SK-N-SH treated with all-trans-retinoic acid at 6 μM for 48 hours (cell line): ENCODE data around the gene RAC3.

Experiments
- ATAC-seq: fragments of 200-7000 bp; cut with Tn5 transposase; 3 replicates; pipeline ENCODE4 v1.9.1; 2020; ENCODE audit warnings: mild to moderate bottlenecking, moderate library complexity
- BACH2 ChIP-seq: fragments of 250-450 bp; sonication (Bioruptor Pico); IDR thresholded peaks from 2 replicates; pipeline ENCODE4 v1.9.0; 2021; ENCODE audit warnings: mild to moderate bottlenecking, borderline replicate concordance
- CSDC2 ChIP-seq: fragments of 250-450 bp; sonication (Bioruptor Pico); IDR thresholded peaks from 2 replicates; pipeline ENCODE4 v1.5.0; 2020; ENCODE audit warnings: mild to moderate bottlenecking, moderate library complexity
- ESRRG ChIP-seq: fragments of 250-450 bp; sonication (Bioruptor Pico); IDR thresholded peaks from 2 replicates; pipeline ENCODE4 v1.6.1; 2021; ENCODE audit warnings: mild to moderate bottlenecking
- GLIS3 ChIP-seq: fragments of 250-450 bp; sonication (Bioruptor Pico); IDR thresholded peaks from 2 replicates; pipeline ENCODE4 v1.5.0; 2020; ENCODE audit warnings: mild to moderate bottlenecking, moderate library complexity
- ISL1 ChIP-seq: fragments of 250-450 bp; sonication (Bioruptor Pico); IDR thresholded peaks from 2 replicates; pipeline ENCODE4 v2.1.2; 2022; ENCODE audit warnings: mild to moderate bottlenecking, moderate library complexity
- OSR1 ChIP-seq: fragments of 250-450 bp; sonication (Bioruptor Pico); IDR thresholded peaks from 2 replicates; pipeline ENCODE4 v1.8.0; 2022; ENCODE audit warnings: moderate library complexity, mild to moderate bottlenecking, inconsistent platforms
- PPARA ChIP-seq: fragments of 250-450 bp; sonication (Bioruptor Pico); IDR thresholded peaks from 2 replicates; pipeline ENCODE4 v1.5.0; 2020; ENCODE audit warnings: mild to moderate bottlenecking, borderline replicate concordance
- RARB ChIP-seq: fragments of 250-450 bp; sonication (Bioruptor Pico); IDR thresholded peaks from 2 replicates; pipeline ENCODE4 v1.8.0; 2021; ENCODE audit warnings: mild to moderate bottlenecking, moderate library complexity
- SNAI2 ChIP-seq: fragments of 250-450 bp; sonication (Bioruptor Pico); IDR thresholded peaks from 2 replicates; pipeline ENCODE4 v1.5.0; 2020; ENCODE audit warnings: mild to moderate bottlenecking, moderate library complexity
- TOX ChIP-seq: fragments of 250-450 bp; sonication (Bioruptor Pico); IDR thresholded peaks from 2 replicates; pipeline ENCODE4 v1.8.0; 2021; ENCODE audit warnings: mild to moderate bottlenecking, moderate library complexity, borderline replicate concordance
- ZC3H10 ChIP-seq: fragments of 250-450 bp; sonication (Bioruptor Pico); IDR thresholded peaks from 2 replicates; pipeline ENCODE4 v1.5.1; 2021; ENCODE audit warnings: mild to moderate bottlenecking, moderate library complexity
- ZFP3 ChIP-seq: fragments of 250-450 bp; sonication (Bioruptor Pico); IDR thresholded peaks from 2 replicates; pipeline ENCODE4 v1.5.0; 2020; ENCODE audit warnings: mild to moderate bottlenecking, moderate library complexity
- ZFP30 ChIP-seq: fragments of 450-650 bp; formaldehyde crosslinking; IDR thresholded peaks from 2 replicates; pipeline ENCODE4 v1.5.0; 2022; ENCODE audit warnings: mild to moderate bottlenecking, moderate library complexity
- ZNF565 ChIP-seq: fragments of 450-650 bp; formaldehyde crosslinking; conservative IDR thresholded peaks from 2 replicates; pipeline ENCODE4 v1.5.0; 2020; ENCODE audit warnings: low read depth, mild to moderate bottlenecking, moderate library complexity
- ZNF8 ChIP-seq: fragments of 450-650 bp; formaldehyde crosslinking; IDR thresholded peaks from 2 replicates; pipeline ENCODE4 v1.5.0; 2020; ENCODE audit warnings: mild to moderate bottlenecking, moderate library complexity
- TF ChIP-seq, protein P1 (sequence below): fragments of 250-450 bp; sonication (Bioruptor Pico); IDR thresholded peaks from 2 replicates; pipeline ENCODE4 v1.5.1; 2020; ENCODE audit warnings: low read depth, mild to moderate bottlenecking, moderate library complexity
- TF ChIP-seq, protein P2 (sequence below): fragments of 250-450 bp; sonication (Bioruptor Pico); IDR thresholded peaks from 2 replicates; pipeline ENCODE4 v1.8.0; 2021; ENCODE audit warnings: low read depth, mild to moderate bottlenecking, moderate library complexity, borderline replicate concordance
- TF ChIP-seq, protein P3 (sequence below): fragments of 250-450 bp; sonication (Bioruptor Pico); IDR thresholded peaks from 2 replicates; pipeline ENCODE4 v1.5.0; 2020; ENCODE audit warnings: mild to moderate bottlenecking, moderate library complexity

The RAC3 gene

GRCh38 chr17:82018989-82019689 is 12.3 kb upstream of the RAC3 start:
- ATAC-seq, result no peak
- TF ChIP-seq, protein P1, sequence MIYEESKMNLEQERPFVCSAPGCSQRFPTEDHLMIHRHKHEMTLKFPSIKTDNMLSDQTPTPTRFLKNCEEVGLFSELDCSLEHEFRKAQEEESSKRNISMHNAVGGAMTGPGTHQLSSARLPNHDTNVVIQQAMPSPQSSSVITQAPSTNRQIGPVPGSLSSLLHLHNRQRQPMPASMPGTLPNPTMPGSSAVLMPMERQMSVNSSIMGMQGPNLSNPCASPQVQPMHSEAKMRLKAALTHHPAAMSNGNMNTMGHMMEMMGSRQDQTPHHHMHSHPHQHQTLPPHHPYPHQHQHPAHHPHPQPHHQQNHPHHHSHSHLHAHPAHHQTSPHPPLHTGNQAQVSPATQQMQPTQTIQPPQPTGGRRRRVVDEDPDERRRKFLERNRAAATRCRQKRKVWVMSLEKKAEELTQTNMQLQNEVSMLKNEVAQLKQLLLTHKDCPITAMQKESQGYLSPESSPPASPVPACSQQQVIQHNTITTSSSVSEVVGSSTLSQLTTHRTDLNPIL (CRISPR knock-in tag), result no peak
- TF ChIP-seq ZFP3 (CRISPR knock-in tag), result no peak
- TF ChIP-seq, protein P2, sequence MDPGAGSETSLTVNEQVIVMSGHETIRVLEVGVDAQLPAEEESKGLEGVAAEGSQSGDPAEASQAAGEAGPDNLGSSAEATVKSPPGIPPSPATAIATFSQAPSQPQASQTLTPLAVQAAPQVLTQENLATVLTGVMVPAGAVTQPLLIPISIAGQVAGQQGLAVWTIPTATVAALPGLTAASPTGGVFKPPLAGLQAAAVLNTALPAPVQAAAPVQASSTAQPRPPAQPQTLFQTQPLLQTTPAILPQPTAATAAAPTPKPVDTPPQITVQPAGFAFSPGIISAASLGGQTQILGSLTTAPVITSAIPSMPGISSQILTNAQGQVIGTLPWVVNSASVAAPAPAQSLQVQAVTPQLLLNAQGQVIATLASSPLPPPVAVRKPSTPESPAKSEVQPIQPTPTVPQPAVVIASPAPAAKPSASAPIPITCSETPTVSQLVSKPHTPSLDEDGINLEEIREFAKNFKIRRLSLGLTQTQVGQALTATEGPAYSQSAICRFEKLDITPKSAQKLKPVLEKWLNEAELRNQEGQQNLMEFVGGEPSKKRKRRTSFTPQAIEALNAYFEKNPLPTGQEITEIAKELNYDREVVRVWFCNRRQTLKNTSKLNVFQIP (CRISPR knock-in tag), result no peak
- no peak for TF ChIP-seq SNAI2 (CRISPR knock-in tag)
- TF ChIP-seq OSR1 (CRISPR knock-in tag), result no peak
- TF ChIP-seq PPARA (CRISPR knock-in tag), result no peak
- no peak for TF ChIP-seq RARB (CRISPR knock-in tag)
- no peak for TF ChIP-seq ZFP30 (CRISPR knock-in tag)
- TF ChIP-seq ZNF8, result no peak
- no peak for TF ChIP-seq CSDC2 (CRISPR knock-in tag)

DNA sequence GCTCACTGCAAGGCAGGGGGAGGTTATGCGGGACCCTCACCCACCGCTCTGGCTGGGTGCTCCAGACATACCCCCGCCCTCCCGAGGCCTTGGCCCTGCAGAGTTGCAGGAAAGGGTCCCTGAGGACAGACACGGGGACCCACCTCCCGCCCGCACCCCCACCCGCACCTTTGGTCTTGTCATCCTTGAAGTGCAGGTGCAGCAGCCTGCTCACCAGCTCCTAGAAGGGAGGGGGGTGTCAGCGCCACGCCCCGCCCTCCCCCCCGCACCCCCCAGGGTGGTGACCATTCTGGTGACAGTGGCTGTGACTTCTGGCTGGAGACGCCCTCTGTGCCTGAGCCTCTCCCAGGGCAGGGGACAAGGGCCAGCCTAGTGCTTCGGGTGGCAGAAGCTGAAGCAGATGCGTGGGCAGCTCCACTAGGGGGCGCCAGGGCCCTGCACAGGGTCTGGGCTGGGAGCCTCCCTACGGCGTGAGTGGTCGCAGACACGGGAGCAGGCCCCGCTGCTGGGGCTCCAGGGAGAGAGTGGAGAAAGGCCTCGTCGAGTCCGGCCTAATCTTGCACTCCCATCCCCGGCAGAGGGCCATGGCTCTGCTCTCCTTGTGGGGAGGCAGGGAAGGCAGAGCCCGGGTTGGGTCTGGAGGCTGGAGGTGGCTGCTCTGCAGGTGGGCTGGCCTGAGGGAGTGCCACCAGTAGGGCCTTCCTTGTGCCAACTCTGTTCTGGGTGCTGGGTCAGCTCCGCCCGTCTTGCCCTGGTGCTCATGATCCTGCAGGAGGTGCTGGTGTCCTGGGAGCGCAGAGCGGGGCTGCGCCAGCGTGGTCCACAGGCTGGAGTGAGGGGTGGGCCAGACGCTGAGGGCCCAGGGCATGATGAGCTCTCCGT is 11.5 kb upstream of the RAC3 start:
- TF ChIP-seq OSR1 (CRISPR knock-in tag) (no peak), ZNF565 (CRISPR knock-in tag) (no peak), RARB (CRISPR knock-in tag) (no peak), ZFP30 (CRISPR knock-in tag) (no peak), ZFP3 (CRISPR knock-in tag) (no peak), ISL1 (no peak), ZNF8 (no peak), ZC3H10 (CRISPR knock-in tag) (no peak), BACH2 (CRISPR knock-in tag) (no peak)
- TF ChIP-seq, protein P1 (CRISPR knock-in tag), result no peak
- ATAC-seq, result peak; percentile 4; the same call in 1 of the 3 replicates

GRCh38 chr17:82020572-82021106 is 10.8 kb upstream of the RAC3 start:
- TF ChIP-seq SNAI2 (CRISPR knock-in tag) (no peak), ESRRG (CRISPR knock-in tag) (no peak), ZNF565 (CRISPR knock-in tag) (no peak), PPARA (CRISPR knock-in tag) (no peak), ISL1 (no peak), ZNF8 (no peak), ZC3H10 (CRISPR knock-in tag) (no peak), RARB (CRISPR knock-in tag) (no peak), BACH2 (CRISPR knock-in tag) (no peak), GLIS3 (CRISPR knock-in tag) (no peak), TOX (CRISPR knock-in tag) (no peak)
- TF ChIP-seq, protein P2 (CRISPR knock-in tag), result no peak
- TF ChIP-seq, protein P3, sequence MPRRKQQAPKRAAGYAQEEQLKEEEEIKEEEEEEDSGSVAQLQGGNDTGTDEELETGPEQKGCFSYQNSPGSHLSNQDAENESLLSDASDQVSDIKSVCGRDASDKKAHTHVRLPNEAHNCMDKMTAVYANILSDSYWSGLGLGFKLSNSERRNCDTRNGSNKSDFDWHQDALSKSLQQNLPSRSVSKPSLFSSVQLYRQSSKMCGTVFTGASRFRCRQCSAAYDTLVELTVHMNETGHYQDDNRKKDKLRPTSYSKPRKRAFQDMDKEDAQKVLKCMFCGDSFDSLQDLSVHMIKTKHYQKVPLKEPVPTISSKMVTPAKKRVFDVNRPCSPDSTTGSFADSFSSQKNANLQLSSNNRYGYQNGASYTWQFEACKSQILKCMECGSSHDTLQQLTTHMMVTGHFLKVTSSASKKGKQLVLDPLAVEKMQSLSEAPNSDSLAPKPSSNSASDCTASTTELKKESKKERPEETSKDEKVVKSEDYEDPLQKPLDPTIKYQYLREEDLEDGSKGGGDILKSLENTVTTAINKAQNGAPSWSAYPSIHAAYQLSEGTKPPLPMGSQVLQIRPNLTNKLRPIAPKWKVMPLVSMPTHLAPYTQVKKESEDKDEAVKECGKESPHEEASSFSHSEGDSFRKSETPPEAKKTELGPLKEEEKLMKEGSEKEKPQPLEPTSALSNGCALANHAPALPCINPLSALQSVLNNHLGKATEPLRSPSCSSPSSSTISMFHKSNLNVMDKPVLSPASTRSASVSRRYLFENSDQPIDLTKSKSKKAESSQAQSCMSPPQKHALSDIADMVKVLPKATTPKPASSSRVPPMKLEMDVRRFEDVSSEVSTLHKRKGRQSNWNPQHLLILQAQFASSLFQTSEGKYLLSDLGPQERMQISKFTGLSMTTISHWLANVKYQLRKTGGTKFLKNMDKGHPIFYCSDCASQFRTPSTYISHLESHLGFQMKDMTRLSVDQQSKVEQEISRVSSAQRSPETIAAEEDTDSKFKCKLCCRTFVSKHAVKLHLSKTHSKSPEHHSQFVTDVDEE (CRISPR knock-in tag), result no peak
- ATAC-seq, result no peak
